ENCODE measurements around the gene SOX5.

SOX5 gene

DNA sequence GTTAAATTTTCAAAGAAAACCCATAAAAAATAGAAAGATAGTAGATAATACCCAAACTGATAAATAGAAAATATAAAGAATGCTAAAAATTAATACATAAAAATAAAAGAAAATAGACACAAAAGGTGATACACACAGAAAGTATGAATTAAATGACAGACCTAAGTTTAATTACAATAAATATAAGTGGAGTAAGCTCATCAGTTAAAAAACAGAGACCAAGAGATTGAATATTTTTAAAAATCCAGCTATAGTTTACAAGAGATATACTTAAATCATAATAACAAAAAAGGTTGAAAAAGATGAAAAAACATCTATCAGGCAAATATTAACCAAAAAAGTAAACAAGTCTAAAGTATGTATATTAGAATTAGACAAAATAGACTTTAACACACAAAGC, 268.2 kb downstream of the SOX5 start:
- no peak for DNase-seq (ENCODE audit: low read depth)
- no peak overlapping the region for H3K4me3 ChIP-seq (ENCODE audit: low read depth, low read length)
- no peak for TF ChIP-seq CTCF (IDR thresholded peaks at IDR 0.05; ENCODE audit: low read depth, low read length)
- TF ChIP-seq POLR2A (IDR thresholded peaks at IDR 0.05; ENCODE audit: extremely low read depth, insufficient read length), result no peak
- TF ChIP-seq MAX (IDR thresholded peaks at IDR 0.05; ENCODE audit: low read depth, low read length), result no peak
- TF ChIP-seq MYC (IDR thresholded peaks at IDR 0.05; ENCODE audit: low read depth, low read length), result no peak

DNA sequence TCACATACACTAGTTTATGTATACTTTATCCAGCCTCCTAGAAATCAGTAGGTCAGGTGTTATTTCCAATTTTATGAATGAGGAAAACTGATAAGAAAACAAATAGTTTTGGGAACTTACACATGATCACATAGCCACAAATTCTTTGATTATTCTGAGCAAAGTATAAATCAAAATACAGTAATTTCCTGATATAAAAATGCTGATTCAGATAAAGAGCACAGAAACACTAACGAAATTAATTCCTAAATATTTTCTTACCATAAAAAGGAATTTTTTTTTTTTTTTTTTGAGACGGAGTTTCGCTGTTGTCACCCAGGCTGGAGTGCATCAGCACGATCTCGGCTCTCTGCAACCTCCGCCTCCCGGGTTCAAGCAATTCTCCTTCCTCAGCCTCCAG, 275.4 kb downstream of the SOX5 start:
- H3K4me3 ChIP-seq (ENCODE audit: low read depth, low read length), result no peak overlapping the region
- TF ChIP-seq MAX (IDR thresholded peaks at IDR 0.05; ENCODE audit: low read depth, low read length) (no peak), MYC (IDR thresholded peaks at IDR 0.05; ENCODE audit: low read depth, low read length) (no peak), CTCF (IDR thresholded peaks at IDR 0.05; ENCODE audit: low read depth, low read length) (no peak), POLR2A (IDR thresholded peaks at IDR 0.05; ENCODE audit: extremely low read depth, insufficient read length) (no peak)
- DNase-seq (ENCODE audit: low read depth), result no peak

DNA sequence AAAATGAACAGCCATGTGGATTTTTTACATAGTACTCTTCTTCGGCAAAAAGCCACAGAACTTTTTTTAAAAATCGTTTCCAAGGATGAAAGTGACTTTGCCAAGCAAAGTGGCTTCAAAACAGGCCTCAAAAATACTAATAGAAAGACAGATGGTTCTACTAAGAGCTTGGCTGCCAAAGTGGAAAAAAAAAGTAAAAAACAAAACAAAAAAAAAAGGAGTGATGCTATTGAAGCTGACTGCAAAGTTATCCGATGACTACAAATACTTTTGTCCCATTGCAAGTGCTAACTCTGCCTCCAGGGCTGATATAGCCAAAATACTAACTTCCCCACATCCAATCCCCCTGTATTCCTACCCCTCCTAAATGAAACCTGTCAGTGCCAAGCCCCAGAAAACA, 277.6 kb downstream of the SOX5 start:
- no peak overlapping the region for H3K4me3 ChIP-seq (ENCODE audit: low read depth, low read length)
- no peak for TF ChIP-seq MYC (IDR thresholded peaks at IDR 0.05; ENCODE audit: low read depth, low read length)
- no peak for TF ChIP-seq CTCF (IDR thresholded peaks at IDR 0.05; ENCODE audit: low read depth, low read length)
- no peak for TF ChIP-seq POLR2A (IDR thresholded peaks at IDR 0.05; ENCODE audit: extremely low read depth, insufficient read length)
- TF ChIP-seq MAX (IDR thresholded peaks at IDR 0.05; ENCODE audit: low read depth, low read length), result no peak
- DNase-seq (ENCODE audit: low read depth), result no peak

DNA sequence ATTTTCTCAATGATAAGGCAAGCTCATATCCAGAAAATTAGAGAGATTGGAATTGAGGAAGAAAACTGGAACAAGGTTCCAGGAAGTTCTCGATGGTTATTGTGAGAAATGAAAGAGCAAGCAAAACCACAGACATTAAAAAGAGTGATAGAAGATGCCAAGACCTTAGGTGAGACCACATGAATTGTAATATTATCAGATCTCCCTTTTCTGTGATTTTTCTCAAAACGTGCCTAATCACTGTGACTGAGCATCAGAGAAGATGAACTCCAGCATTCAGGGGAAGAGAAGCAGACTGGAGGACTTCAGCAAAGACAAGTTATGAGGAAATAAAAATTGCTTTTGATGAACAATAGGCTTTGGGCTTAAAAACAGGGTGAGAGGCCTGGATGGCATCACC, 278.8 kb downstream of the SOX5 start:
- TF ChIP-seq POLR2A (IDR thresholded peaks at IDR 0.05; ENCODE audit: extremely low read depth, insufficient read length) (no peak), MAX (IDR thresholded peaks at IDR 0.05; ENCODE audit: low read depth, low read length) (no peak), CTCF (IDR thresholded peaks at IDR 0.05; ENCODE audit: low read depth, low read length) (no peak), MYC (IDR thresholded peaks at IDR 0.05; ENCODE audit: low read depth, low read length) (no peak)
- no peak for DNase-seq (ENCODE audit: low read depth)

GRCh38 chr12:23669691-23670090, 279.8 kb downstream of the SOX5 start:
- no peak for TF ChIP-seq MAX (IDR thresholded peaks at IDR 0.05; ENCODE audit: low read depth, low read length)
- TF ChIP-seq MYC (IDR thresholded peaks at IDR 0.05; ENCODE audit: low read depth, low read length), result no peak
- no peak for TF ChIP-seq POLR2A (IDR thresholded peaks at IDR 0.05; ENCODE audit: extremely low read depth, insufficient read length)
- no peak for TF ChIP-seq CTCF (IDR thresholded peaks at IDR 0.05; ENCODE audit: low read depth, low read length)
- DNase-seq (ENCODE audit: low read depth), result no peak
- H3K4me3 ChIP-seq (ENCODE audit: low read depth, low read length), result no peak overlapping the region

More for the DNA sequence above, 278.8 kb downstream of the SOX5 start:
- H3K4me3 ChIP-seq (ENCODE audit: low read depth, low read length), result no peak overlapping the region

DNA sequence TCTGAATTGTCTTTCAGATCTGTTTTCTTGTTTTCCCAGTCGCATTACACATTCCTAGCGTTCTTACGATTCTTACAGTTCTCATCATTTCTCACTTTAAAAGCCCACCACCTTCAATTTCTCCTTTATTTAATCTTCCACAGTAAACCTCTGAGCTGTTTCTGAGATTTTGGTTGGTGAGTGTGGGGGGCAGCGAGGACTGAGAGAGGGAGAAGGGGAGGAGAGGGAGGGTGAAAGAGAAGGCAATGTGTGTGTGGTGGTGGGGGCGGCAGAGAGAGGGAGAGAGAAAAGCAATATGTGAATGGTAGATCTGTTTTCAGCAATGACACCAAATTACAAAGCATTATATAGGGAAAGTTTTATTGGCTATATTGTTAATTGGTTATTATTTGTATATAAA, 282.6 kb downstream of the SOX5 start:
- no peak for DNase-seq (ENCODE audit: low read depth)
- TF ChIP-seq POLR2A (IDR thresholded peaks at IDR 0.05; ENCODE audit: extremely low read depth, insufficient read length), result no peak
- no peak for TF ChIP-seq CTCF (IDR thresholded peaks at IDR 0.05; ENCODE audit: low read depth, low read length)
- TF ChIP-seq MAX (IDR thresholded peaks at IDR 0.05; ENCODE audit: low read depth, low read length), result no peak
- TF ChIP-seq MYC (IDR thresholded peaks at IDR 0.05; ENCODE audit: low read depth, low read length), result no peak
- H3K4me3 ChIP-seq (ENCODE audit: low read depth, low read length), result no peak overlapping the region

All from NB4 (cell line).